ENCODE results near the gene SSMEM1.
"Not testable (repeated sequence)": the region's sequence is repeated elsewhere in the genome, so short reads cannot be mapped to it uniquely, and the experiment has no call there.

DNA sequence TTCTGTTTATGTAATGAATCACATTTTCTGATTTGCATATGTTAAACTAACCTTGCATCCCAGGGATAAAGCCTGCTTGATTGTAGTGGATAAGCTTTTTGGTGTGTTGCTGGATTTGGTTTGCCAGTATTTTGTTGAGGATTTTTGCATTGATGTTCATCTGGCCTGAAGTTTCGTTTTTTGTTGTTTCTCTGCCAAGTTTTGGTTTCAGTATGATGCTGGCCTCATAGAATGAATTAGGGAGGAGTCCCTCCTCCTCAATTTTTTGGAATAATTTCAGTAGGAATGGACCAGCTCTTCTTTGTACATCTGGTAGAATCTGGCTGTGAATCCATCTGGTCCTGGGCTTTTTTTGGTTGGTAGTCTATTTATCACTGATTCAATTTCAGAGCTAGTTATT lies 35.8 kb downstream of the SSMEM1 start:
- TF ChIP-seq, protein P1, sequence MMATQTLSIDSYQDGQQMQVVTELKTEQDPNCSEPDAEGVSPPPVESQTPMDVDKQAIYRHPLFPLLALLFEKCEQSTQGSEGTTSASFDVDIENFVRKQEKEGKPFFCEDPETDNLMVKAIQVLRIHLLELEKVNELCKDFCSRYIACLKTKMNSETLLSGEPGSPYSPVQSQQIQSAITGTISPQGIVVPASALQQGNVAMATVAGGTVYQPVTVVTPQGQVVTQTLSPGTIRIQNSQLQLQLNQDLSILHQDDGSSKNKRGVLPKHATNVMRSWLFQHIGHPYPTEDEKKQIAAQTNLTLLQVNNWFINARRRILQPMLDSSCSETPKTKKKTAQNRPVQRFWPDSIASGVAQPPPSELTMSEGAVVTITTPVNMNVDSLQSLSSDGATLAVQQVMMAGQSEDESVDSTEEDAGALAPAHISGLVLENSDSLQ (IDR thresholded peaks at IDR 0.05): not testable (repeated sequence)
- not testable (repeated sequence) for TF ChIP-seq ARNT (IDR thresholded peaks at IDR 0.05); LEF1 (IDR thresholded peaks at IDR 0.05; ENCODE audit: borderline replicate concordance); FOXK2 (IDR thresholded peaks at IDR 0.05); L3MBTL2 (conservative IDR thresholded peaks at IDR 0.05); SP1 (IDR thresholded peaks at IDR 0.05); HDGF (IDR thresholded peaks at IDR 0.05; ENCODE audit: borderline replicate concordance); FOXM1 (IDR thresholded peaks at IDR 0.05; ENCODE audit: borderline replicate concordance); ZNF384 (IDR thresholded peaks at IDR 0.05); TARDBP (IDR thresholded peaks at IDR 0.05); BHLHE40 (IDR thresholded peaks at IDR 0.05; ENCODE audit: borderline replicate concordance); SUZ12 (IDR thresholded peaks at IDR 0.05); FOXA1 (IDR thresholded peaks at IDR 0.05); ELF4 (IDR thresholded peaks at IDR 0.05)
